ENCODE data around the gene SPI1.

DNA sequence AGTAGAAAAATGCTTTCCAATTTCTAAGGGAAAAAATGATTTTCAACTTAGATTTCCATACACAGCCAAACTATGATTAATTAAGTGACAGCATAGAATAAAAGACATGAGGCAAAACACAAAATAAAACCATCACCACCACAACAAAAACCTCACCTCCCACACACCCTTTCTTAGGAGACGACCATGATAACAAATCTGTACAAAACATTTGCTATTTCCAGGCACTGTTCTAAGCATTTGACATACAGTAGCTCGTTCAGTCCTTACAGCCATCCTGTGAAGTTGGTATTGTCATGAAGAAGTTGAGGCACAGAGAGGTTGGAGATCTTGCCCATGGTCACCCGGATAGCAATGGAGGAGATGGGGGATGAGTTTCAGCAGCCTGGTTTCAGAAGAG is 8.7 kb downstream of the SPI1 start:
- TF ChIP-seq CTCF (IDR thresholded peaks at IDR 0.05) (no peak), POLR2A (IDR thresholded peaks at IDR 0.05) (no peak)

Measured in esophagus squamous epithelium (tissue), 4 donors.